Measurements from ENCODE around the gene MAU2. TPM values are rescaled to one million over a fixed set of nuclear protein-coding genes. Genes with fewer than 3 reads are reported as not detected.
"Not testable (repeated sequence)": the region's sequence is repeated elsewhere in the genome, so short reads cannot be mapped to it uniquely, and the experiment has no call there.

The MAU2 gene
- total RNA-seq, 1 donor from 2014 or later = 31.4 TPM

DNA sequence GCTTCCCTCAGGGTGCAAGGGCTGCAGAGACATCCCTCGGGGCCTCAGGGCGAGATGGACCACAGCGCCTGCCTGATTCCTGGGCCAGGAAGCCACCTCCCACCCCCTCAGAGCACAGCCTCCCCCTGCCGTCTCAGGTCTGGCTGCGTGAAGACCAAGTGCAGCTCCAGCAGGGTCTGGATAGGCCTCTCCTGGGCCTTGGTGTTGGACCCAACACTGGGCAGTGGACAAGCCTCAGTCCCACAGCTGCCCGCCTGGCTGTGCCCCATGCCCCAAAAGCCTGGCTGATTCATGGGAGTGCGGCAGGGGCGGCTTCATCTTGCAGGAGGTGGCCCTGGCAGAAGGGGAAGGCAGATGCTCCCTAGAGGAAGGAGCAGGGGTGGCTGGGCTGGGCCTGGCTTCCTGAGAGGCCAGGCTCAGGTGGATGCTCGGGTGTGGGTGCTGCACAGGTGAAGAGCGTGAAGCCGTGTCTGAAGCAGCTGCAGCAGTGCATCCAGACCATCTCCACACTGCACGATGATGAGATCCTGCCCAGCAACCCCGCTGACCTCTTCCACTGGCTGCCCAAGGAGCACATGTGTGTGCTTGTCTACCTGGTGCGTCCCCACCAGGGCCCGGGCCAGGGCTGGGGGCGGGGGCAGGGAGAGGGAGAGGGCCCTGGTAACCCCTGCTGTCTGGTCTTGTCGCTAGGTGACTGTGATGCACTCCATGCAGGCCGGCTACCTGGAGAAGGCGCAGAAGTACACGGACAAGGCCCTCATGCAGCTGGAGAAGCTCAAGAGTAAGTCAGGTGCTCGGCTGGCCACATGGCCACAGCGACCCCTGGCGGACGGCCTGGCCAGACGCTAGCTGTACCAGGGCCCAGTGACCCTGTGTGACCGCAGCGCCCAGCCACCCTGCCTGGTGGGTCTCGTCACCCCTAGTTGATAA is 21.7 kb downstream of the MAU2 start:
- ATAC-seq = peak; percentile 83
- intact Hi-C loops (cut with micrococcal nuclease) = no loop called here
- peak; percentile 83 for DNase-seq

DNA sequence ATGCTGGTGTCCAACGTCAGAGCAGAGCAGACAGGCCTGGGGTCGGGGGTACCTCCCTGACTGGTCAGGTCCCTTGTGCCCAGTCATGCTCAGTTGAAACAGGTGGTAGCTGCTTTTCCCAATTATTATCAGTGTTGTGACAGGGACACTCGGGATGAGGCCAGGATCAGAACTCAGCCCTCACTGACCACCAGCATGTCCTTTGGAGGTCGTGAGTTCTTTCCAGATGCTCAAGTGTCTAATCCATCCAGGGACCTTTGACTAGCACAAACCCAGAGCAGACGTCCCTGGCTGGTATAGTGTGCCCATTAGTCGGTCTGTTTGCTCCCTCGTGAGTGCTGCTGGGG is 22.4 kb downstream of the MAU2 start:
- intact Hi-C loops (cut with micrococcal nuclease) = no loop called here
- ATAC-seq = no peak
- no peak for DNase-seq

DNA sequence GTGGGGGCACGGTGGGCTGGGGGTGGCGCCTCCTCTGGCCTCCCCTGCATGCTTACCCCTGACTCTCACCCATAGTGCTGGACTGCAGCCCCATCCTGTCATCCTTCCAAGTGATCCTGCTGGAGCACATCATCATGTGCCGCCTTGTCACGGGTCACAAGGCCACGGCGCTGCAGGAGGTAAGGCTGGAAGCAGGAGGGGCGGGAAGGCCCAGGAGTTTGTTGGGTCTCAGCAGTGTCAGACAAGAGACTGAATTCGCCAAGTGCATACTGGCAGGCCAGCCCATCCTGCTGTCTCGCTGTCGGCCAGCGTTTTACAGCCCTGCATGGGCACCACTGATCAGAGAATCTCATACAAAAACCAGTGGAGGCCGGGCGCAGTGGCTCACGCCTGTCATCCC is 23.1 kb downstream of the MAU2 start:
- no peak for DNase-seq
- intact Hi-C loops (cut with micrococcal nuclease) = no loop called here
- peak; percentile 5 for ATAC-seq

DNA sequence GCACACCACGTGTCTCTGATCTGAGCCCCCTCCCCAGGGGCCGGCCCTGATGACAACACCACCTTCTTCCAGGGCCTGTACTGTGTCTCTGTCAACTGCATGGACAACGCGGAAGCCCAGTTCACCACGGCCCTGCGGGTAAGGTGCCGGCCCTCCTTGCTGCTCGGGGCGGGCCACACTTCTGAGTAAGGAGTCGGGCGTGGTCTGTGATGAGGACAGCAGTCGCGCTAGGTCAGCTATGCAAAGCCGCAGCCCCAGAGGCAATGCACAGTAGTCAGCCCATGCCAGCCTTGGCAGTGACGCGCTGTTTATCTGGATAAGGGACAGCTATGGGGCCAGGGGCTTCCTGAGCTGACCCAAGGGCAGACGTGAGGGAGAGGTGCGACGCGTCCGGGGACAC is 24.6 kb downstream of the MAU2 start:
- DNase-seq = no peak
- intact Hi-C loops (cut with micrococcal nuclease) = no loop called here
- no peak for ATAC-seq

DNA sequence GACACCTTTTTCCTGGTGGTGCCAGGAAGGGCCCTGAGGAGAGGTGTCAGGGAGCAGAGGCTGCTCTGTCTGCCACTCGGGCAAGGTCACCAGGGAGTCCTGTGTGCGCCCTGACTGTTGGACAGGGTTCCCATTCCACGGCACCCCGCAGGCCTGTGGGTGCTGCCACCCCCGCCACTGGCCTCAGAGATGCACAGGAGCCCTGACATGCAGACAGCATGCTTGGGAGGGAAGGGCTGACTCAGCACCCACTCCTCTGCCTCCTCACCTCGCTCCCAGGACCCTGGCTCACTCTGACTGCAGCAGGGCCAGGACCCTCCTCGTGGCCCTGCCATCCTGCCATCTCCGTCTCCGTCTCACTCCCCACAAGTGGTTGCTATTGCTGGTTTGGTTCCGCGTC is 25.3 kb downstream of the MAU2 start:
- intact Hi-C loops (cut with micrococcal nuclease) = no loop called here
- ATAC-seq (no peak), DNase-seq (no peak)

DNA sequence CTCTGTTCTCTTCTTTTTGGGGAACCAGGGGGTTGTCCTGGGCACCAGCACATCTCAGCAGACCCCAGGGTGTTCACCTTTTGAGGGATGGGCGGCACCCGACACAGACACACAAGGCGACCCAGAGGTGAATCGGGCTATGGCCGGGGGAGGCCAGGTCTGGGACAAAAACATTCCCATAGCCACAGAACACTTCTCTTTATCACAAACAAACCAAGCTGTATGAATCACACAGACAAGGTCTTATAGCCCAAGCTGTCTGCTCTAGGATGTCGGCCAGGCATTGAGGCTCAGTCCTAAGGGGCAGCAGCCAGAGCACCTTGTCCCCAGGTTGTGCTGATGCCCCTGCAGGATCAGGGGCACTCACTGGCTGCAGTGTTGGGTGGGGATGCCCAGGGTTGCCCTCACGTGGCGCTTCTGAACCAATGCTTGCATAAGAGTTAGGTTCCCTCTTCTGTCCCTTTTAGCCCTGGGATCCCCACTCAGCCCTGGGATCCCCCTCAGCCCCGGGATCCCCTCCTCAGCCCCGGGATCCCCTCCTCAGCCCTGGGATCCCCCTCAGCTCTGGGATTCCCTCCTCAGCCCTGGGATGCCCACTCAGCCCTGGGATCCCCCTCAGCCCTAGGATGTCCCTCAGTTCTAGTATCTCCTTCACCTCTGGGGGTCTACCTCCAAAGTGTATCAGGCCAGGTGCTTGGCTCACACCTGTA is 26.9 kb downstream of the MAU2 start:
- no peak for DNase-seq
- intact Hi-C loops (cut with micrococcal nuclease) = no loop called here
- ATAC-seq = no peak

DNA sequence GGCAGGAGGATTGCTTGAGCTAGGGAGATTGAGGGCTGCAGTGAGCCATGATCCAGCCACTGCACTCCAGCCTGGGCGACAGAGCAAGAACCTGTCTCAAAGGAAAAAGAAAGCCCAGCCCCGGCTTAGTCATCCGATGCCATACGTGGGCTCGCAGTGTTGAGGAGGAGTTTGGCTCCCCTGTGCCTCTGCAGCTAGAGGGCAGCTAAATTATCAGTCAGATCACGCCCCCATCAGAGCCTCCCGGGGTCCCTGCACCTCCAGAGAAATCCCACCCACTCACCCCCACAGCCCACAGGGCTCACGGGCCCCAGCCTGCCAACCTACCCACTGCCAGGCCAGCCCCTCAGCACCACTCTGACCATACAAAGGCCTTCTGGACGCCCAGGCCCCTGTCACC is 27.6 kb downstream of the MAU2 start:
- no peak for DNase-seq
- intact Hi-C loops (cut with micrococcal nuclease) = no loop called here
- ATAC-seq = no peak

DNA sequence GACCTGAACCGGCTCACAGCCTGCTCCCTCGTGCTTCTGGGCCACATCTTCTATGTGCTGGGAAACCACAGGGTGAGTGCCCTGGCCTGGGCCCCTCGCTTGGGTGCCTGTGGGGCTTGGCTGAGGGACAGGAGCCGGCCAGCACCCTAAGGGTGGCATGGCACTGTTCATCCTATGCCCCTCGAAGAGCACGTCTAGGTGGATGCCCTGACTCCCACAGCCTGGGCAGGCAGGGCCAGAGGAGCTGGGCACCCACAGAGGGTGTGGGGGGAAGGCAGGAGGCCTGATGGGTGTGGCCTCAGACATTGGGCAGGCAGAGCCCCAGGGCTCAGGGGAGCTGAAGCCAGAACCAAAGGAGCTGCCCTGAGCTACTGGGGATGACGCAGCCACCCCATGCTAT is 28.7 kb downstream of the MAU2 start:
- DNase-seq = no peak
- intact Hi-C loops (cut with micrococcal nuclease) = no loop called here
- no peak for ATAC-seq

DNA sequence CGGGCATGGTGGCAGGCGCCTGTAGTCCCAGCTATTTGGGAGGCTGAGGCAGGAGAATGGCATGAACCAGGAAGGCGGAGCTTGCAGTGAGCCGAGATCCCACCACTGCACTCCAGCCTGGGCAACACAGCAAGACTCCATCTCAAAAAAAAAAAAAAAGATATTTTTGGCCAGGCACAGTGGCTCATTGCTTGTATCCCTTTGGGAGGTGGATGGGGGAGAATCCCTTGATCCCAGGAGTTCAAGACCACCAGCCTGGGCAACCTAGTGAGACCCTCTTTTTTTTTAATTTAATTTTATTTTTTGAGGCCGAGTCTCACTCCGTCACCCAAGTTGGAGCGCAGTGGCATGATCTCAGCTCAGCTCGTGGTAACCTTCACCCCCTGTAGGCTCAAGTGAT is 30.1 kb downstream of the MAU2 start:
- ATAC-seq; DNase-seq; intact Hi-C loops (cut with micrococcal nuclease): not testable (repeated sequence)

DNA sequence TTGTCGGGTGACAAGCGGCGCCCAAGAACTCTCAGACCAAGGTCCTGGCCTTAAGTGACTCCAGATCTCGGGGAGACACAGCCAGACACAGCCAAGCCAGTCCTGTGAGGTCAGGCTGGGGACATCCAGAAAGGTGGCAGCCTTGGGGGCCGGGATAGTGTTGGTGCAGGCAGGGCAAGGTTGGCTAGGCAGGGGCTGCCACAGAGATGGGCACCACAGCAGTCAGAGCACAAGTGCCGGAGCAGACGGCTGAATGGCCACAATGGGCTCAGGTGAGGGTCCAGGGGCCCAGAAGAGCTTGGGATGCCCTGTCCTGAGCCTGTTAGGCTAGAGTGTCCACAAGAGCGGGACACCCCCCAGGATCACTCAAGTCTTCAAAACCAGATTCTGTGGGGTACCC is 32.2 kb downstream of the MAU2 start:
- ATAC-seq (no peak), DNase-seq (no peak)
- intact Hi-C loops (cut with micrococcal nuclease) = no loop called here

DNA sequence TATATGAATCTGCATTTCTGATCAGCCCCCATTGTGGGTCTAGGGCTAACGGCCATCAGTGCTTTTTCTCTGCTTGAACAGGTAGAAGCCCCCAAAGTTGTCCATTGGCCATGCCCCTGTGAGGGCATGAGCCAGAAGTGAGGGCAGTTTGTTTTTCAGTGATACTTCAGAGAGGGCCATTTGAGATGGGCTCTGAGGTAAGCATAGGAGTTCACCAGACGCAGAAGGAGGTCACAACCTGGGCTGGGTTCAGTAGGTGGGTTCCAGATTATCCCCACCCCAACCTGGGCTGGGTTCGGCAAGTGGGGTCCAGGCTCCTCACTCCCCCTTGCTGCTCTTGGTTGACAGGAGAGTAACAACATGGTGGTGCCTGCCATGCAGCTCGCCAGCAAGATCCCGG is 33.4 kb downstream of the MAU2 start:
- intact Hi-C loops (cut with micrococcal nuclease) = no loop called here
- no peak for DNase-seq

DNA sequence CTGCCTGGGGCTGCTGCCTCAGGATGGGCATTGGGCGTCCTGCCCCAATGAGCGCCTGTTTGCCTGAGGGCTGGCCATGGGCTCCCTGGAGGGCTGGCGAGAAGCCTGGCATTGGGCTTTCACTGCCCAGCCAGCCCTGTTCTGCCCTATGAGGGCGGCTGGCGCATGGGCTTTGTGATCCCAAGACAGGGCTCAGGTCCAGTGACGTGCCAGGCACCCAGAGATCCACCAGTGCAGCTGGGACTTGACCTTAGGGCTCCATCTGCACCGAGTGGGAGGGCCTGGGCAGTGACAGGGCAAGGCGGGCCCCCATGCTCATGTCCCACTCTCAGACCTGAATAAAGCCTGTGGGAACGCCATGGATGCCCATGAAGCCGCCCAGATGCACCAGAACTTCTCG is 34.3 kb downstream of the MAU2 start:
- intact Hi-C loops (cut with micrococcal nuclease) = no loop called here
- no peak for DNase-seq
- no peak for ATAC-seq

More for the DNA sequence above, 33.4 kb downstream of the MAU2 start:
- no peak for ATAC-seq

DNA sequence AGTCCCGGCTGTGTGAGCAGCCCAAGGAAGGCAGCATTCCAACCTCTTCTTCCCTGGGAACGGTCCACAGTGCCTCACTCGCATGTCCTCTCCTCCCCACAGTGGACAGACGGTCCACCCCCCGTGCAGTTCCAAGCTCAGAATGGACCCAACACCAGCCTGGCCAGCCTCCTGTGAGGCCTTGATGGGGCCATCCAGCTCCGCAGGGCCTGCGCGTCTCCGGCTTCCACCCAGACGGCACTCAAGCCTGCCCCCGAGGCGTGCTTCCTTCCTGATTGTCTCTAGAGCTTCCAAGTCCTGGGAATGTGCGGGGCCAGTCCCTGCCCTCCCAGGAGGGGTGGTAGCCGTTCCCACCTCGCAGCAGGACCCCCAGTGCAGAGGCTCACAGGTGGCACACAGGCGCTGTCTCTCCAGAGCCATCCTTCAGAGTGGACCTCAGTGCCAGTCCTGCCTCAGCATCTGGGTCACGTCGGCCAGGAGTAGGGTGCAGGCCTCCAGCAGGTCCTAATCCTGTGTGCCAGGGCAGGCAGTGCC is 35.0 kb downstream of the MAU2 start:
- intact Hi-C loops (cut with micrococcal nuclease) = no loop called here
- ATAC-seq (no peak), DNase-seq (no peak)

DNA sequence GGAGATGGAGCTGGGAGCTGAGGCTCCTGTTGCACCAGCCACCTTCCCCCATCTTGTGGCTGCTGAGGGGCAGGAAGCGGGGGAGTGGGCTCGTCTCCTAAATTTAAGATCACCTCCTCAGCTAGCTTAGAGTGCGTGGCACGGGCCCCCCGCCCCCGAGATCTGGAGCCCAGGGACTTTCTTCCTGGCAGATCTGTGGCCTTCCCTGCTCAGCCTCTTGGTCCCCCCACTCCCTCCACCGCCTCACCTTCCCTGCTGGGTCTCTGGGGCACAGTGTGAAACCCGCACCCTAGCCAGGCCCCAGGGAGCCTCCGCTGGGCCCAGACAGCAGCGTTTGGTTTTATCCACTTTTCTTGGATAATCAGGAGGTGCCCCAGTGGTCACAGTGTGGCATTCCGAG is 35.9 kb downstream of the MAU2 start:
- no peak for DNase-seq
- intact Hi-C loops (cut with micrococcal nuclease) = no loop called here
- no peak for ATAC-seq

DNA sequence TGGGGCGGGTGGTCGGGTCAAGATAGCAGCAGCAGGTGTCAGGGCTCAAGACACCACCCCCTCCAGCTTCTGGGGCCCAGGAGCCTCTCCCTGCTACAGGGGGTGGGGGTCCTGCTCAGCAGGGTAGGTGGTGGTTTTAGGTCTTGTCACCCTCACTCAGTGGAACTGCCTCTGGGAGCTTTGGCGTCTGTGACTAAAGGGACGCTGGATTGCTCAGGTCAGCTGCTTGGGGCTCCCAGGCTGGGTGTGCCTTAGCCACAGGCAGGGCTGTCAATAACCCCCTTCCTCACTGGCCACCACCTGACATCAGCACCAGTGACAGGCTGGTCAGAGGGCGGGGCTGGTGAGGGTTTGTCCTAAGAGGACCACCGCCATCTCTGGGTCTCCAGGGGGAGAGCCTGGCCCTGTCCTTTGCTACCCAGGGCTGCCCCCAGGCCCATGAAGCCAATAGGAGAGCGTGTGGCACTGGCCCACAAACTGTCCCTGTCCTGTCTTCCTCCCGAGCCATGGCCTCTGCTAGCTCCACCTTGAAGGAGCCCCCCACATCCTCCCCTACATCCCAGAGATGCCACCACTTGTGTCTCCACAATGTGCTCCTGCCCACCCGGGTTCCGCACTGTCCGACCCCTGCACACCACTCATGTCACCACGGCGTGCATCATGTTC is 36.4 kb downstream of the MAU2 start:
- DNase-seq (no peak), ATAC-seq (no peak)
- intact Hi-C loops (cut with micrococcal nuclease) = no loop called here

DNA sequence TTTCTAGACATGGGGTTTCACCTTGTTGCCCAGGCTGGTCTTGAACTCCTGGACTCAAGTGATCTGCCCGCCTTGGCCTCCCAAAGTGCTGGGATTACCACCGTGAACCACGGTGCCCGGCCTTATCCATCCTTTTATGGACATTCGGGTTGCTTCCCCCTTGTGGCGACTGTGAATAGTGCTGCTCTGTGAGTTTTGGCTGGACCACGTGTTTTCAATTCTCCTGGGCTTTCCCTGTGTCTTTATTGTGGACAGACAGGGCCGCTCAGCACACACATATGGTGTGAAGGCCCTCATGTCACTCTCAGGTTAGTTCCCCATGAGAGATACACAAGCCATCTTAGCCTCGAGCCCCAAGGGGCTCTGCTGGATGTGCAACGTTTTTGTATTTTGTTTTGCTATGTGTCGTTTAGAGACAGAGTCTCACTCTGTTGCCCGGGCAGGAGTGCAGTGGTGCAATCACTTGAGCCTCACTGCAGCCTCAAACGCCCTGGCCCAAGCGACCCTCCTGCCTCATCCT is 40.5 kb downstream of the MAU2 start:
- intact Hi-C loops (cut with micrococcal nuclease) = loop anchor here (5.0 kb wide), 1 partner anchor 131 kb away; no protein-coding TSS in a partner anchor
- DNase-seq (peak; percentile 80), ATAC-seq (peak; percentile 80)

DNA sequence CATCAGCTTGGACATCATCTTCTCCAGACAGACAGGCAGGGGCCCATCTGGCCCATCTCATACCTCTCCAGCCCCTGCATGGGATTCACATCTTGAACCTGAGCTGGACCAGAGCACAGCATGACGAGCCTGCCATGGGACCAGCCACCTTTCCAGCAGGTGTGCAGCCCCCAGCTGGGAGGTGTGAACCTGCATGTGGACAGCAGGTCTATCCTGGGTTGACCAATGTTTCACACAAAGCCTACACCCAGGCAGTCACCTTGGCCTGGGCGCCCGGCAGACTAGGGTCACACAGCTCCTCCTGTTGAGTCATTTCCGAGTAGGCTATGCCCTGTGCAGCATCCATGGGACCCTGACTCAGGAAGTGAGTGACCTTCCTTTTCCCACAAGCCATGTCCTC is 41.4 kb downstream of the MAU2 start:
- intact Hi-C loops (cut with micrococcal nuclease) = loop anchor here (5.0 kb wide), 1 partner anchor 130 kb away; no protein-coding TSS in a partner anchor
- no peak for ATAC-seq
- no peak for DNase-seq

DNA sequence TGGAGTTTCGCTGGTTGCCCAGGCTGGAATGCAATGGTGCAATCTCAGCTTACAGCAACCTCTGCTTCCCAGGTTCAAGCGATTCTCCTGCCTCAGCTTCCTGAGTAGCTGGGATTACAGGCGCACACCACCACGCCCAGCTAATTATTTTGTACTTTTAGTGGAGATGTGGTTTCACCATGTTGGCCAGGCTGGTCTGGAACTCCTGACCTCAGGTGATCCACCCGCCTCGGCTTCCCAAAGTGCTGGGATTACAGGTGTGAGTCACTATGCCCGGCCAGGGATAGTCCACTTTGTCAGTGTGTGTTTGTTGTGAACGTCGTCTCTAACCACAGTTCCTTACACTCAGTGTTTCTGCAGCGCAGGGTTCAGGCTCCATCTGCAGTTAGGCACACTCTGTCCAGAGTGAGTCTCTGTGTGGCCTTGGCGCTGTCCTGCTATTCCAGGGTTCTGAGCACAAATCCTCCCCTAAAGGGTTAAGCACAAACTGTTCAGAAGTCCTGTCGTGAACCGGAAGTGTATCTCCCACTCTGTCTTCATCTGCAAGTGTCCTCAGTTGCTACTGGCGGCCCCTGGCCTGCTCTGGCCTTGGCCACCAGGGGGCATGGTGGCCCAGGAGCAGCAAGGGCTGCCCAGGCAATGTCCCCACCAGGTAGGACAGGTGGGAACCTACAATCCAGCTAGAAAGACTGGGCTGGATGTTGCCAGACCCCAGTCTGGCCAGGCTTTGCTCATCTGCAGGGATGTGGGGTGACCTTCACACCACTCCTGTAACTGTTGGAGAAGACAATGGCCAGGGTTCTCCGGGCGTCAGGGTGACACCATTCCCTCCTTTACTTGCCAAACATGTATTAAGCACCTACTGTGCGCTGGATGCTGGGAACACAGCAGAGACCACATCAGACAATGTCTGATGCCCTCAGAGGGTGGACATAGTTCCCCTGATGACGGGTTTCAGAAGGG is 46.1 kb downstream of the MAU2 start:
- ATAC-seq (peak; percentile 86), DNase-seq (peak; percentile 81)
- intact Hi-C loops (cut with micrococcal nuclease) = no loop called here

DNA sequence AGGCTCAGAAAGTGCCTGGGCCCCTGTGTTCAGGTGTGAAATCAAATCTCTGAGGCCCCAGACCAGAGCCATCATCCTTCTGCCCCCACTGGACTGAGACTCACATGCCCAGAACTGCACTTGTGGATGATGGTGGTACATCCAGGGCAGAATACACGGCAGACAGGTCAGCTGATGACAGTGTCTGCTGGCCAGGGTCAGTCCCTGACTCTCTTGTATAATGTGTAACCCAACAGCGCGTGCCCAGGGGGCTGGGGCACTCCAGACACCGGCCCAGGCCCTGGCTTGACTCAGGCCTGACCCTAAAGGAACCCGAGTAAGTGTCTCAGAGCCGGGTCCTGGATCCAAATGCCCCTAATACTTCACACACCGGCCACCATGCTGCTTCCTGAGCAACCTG is 47.5 kb downstream of the MAU2 start:
- ATAC-seq = no peak
- intact Hi-C loops (cut with micrococcal nuclease) = no loop called here
- no peak for DNase-seq

Measured in left ventricle myocardium superior (tissue), 1 donor.